Measurements from ENCODE around the gene BMERB1.

BMERB1 gene

DNA sequence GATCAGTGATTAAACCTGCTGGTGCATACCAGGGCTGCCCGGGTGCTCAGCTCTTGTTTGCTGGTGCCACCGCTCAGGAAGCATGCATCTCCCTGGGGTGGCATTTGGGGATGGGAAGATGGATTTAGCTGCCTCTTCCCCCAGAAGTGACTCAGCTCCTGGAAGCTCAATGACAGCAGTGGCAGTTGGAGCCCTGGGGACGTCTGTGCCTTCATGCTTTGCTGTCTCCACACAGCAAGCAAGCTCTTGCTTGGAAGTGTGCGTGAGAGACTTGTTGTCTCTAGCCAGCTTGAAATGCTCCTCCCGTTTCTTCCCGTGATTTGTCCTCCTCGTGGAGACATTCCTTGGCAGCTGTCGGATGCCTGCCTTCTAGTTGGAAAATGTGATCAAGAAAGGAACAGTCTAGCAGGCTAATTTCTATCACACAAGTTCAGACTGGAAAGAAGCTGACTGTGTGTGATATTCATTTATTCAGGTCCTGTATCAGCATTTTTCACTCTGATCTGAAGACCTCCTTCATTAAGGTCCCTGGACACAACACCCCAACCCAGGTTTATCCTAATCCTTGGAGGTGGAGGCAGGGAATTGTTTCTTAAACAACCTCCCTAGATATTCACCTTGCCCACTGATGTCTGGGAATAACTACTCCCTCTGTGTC, 73.0 kb downstream of the BMERB1 start:
- peak; percentile 37 for DNase-seq
- H3K4ac ChIP-seq (ENCODE audit: low read depth, low read length): no peak overlapping the region
- H2BK15ac ChIP-seq (replicated peaks; ENCODE audit: low read depth): no peak overlapping the region
- no peak overlapping the region for H4K8ac ChIP-seq (ENCODE audit: low read depth, low read length)
- no peak overlapping the region for H3K4me3 ChIP-seq (ENCODE audit: low read length)
- H3K4me2 ChIP-seq (ENCODE audit: low read length): no peak overlapping the region
- H3K18ac ChIP-seq (ENCODE audit: low read length): no peak overlapping the region
- H2BK120ac ChIP-seq (ENCODE audit: low read depth, low read length): no peak overlapping the region
- no peak overlapping the region for H3K56ac ChIP-seq (ENCODE audit: low read length)
- no peak overlapping the region for H3K23ac ChIP-seq (ENCODE audit: low read length)
- no peaks in the 10 kb centered on the region for H3K79me1 ChIP-seq (ENCODE audit: low read length)
- H3K79me2 ChIP-seq (ENCODE audit: control insufficient read depth, insufficient read depth, low read length): no peaks in the 10 kb centered on the region
- H3K4me1 ChIP-seq (ENCODE audit: control insufficient read depth, low read depth, low read length): peaks cover 3% of the 10 kb centered on the region
- no peak overlapping the region for H4K5ac ChIP-seq (ENCODE audit: low read length)
- WGBS (ENCODE audit: extremely low coverage, insufficient coverage, low lambda C conversion rate): no CpG with 5 or more reads among the region's 8 CpGs
- H2BK5ac ChIP-seq (ENCODE audit: low read length): no peak overlapping the region
- H3K9ac ChIP-seq (ENCODE audit: low read length): no peak overlapping the region
- no peak overlapping the region for H3K27ac ChIP-seq (ENCODE audit: low read depth, low read length)
- H2AK5ac ChIP-seq (ENCODE audit: low read length): no peak overlapping the region
- no peaks in the 10 kb centered on the region for H3K27me3 ChIP-seq (ENCODE audit: insufficient read depth, low read length, poor library complexity)
- H3K36me3 ChIP-seq (ENCODE audit: control insufficient read depth, insufficient read depth, low read length): no peaks in the 10 kb centered on the region

DNA sequence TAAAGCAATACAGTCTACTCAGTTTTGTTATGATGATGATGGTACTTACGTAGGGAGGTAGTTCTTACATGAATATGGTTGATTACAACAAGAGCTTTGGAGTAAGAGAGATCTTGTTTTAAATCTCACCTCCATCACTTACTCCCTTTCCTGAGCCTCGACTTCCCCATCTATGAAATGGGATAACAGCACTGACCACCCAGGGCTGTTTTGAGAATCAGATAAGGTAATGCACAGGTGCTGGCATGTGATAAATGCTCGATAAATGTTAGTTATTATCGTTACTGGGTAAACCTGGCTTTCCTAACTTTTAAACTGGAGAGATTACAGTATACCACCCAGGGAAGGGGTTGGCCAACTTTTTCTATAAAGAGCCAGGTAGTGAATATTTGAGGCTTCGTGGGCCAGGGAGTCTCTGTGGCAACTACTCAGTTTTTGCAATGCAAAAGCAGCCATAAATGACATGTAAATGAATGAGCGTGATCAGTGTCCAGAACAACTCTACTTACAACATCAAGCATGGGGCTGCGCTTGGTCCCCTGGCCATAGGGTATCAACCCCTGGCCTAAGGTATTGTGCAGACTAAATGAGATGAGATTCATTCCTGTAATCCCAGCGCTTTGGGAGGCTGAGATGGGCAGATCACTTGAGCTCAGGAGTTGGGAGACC, 73.7 kb downstream of the BMERB1 start:
- Histone ChIP-seq H3K18ac (ENCODE audit: low read length) (no peak overlapping the region), H3K27ac (ENCODE audit: low read depth, low read length) (no peak overlapping the region), H3K4ac (ENCODE audit: low read depth, low read length) (no peak overlapping the region), H2BK5ac (ENCODE audit: low read length) (no peak overlapping the region), H3K56ac (ENCODE audit: low read length) (no peak overlapping the region), H3K4me2 (ENCODE audit: low read length) (no peak overlapping the region), H3K23ac (ENCODE audit: low read length) (no peak overlapping the region), H2BK120ac (ENCODE audit: low read depth, low read length) (no peak overlapping the region), H2BK15ac (replicated peaks; ENCODE audit: low read depth) (no peak overlapping the region), H4K5ac (ENCODE audit: low read length) (no peak overlapping the region), H3K36me3 (ENCODE audit: control insufficient read depth, insufficient read depth, low read length) (no peaks in the 10 kb centered on the region), H2AK5ac (ENCODE audit: low read length) (no peak overlapping the region), H3K9ac (ENCODE audit: low read length) (no peak overlapping the region), H3K4me1 (ENCODE audit: control insufficient read depth, low read depth, low read length) (peaks cover 3% of the 10 kb centered on the region), H3K4me3 (ENCODE audit: low read length) (no peak overlapping the region), H3K79me2 (ENCODE audit: control insufficient read depth, insufficient read depth, low read length) (no peaks in the 10 kb centered on the region), H3K79me1 (ENCODE audit: low read length) (no peaks in the 10 kb centered on the region), H3K27me3 (ENCODE audit: insufficient read depth, low read length, poor library complexity) (no peaks in the 10 kb centered on the region), H4K8ac (ENCODE audit: low read depth, low read length) (no peak overlapping the region)
- no peak for DNase-seq
- WGBS (ENCODE audit: extremely low coverage, insufficient coverage, low lambda C conversion rate): no CpG with 5 or more reads among the region's 8 CpGs

DNA sequence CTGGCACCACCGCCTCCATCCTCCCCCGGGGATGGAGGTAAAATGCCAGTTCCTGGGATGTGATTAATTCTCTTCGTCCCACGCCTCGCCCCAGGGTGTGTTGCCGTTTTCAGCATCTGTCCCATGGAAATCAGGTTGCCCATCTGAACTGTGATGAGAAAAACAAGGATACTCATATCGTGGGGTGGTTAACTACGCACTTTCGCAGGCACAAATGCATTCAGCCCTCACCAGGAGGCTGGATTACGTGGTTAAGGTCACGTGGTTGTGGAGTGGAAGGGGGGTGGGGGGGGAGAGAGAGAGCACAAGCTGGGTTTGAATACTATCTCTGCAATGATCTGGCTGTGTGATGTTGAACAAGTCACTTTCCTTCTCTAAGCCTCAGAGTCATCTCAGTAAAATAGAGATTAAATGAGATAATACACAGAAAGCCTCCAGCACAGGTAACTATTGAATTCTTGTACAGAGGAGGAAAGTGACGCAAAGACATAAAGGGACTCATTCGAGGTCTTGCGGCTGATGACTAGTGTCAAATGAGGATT, 74.7 kb downstream of the BMERB1 start:
- Histone ChIP-seq H3K4me1 (ENCODE audit: control insufficient read depth, low read depth, low read length) (peaks cover 3% of the 10 kb centered on the region), H2BK5ac (ENCODE audit: low read length) (no peak overlapping the region), H3K4ac (ENCODE audit: low read depth, low read length) (no peak overlapping the region), H3K27ac (ENCODE audit: low read depth, low read length) (no peak overlapping the region), H3K9ac (ENCODE audit: low read length) (no peak overlapping the region), H3K18ac (ENCODE audit: low read length) (no peak overlapping the region), H3K4me3 (ENCODE audit: low read length) (no peak overlapping the region), H4K5ac (ENCODE audit: low read length) (no peak overlapping the region), H3K27me3 (ENCODE audit: insufficient read depth, low read length, poor library complexity) (no peaks in the 10 kb centered on the region), H4K8ac (ENCODE audit: low read depth, low read length) (no peak overlapping the region), H2BK120ac (ENCODE audit: low read depth, low read length) (no peak overlapping the region), H2BK15ac (replicated peaks; ENCODE audit: low read depth) (no peak overlapping the region), H3K23ac (ENCODE audit: low read length) (no peak overlapping the region), H3K79me1 (ENCODE audit: low read length) (no peaks in the 10 kb centered on the region), H3K56ac (ENCODE audit: low read length) (no peak overlapping the region), H3K79me2 (ENCODE audit: control insufficient read depth, insufficient read depth, low read length) (no peaks in the 10 kb centered on the region), H3K36me3 (ENCODE audit: control insufficient read depth, insufficient read depth, low read length) (no peaks in the 10 kb centered on the region), H2AK5ac (ENCODE audit: low read length) (no peak overlapping the region), H3K4me2 (ENCODE audit: low read length) (no peak overlapping the region)
- peak; percentile 71 for DNase-seq
- WGBS (ENCODE audit: extremely low coverage, insufficient coverage, low lambda C conversion rate): no CpG with 5 or more reads among the region's 14 CpGs

DNA sequence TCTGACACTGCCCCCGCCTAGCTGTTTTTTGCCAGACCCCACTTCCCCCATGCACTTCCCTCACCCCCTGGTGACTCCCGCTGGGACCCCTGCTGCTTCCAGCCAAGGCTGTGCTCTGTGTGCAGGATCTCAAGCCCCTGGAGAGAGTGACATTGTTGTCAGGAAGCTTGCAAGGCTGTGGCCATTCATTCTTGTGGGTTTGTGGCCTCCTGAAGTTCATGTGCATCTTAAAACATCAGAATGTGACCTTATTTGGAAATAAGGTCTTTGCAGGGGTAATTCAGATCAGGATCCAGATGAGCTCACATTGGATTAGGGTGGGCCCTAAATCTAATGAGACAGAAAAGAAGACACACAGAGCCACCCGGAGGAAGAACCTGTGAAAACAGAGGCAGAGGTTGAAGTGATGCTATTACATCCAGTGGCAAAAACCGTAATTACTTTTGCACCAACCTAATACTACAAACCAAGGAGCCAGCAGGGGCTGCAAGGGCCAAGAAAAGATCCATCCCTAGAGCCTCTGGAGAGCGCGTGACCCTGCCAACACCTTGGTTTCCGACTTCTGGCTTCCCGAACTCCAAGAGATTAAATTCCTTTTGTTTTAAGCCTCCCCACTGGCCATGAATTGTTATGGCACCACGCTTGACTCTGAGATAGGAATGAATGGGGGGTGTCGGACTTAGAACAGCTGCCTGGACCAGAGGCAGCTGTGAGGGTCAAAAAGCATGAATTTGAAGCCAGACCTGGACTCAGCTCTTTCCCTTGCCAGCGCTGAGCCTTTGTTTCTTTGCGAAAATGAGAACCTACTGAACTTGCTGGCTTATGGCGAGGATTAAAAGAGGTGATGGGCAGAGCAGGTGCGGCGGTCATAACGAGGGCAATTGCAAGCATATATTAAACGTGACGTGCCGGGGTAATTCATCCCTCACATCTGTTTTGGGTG, 75.5 kb downstream of the BMERB1 start:
- H4K5ac ChIP-seq (ENCODE audit: low read length): no peak overlapping the region
- H2BK120ac ChIP-seq (ENCODE audit: low read depth, low read length): no peak overlapping the region
- H2BK15ac ChIP-seq (replicated peaks; ENCODE audit: low read depth): no peak overlapping the region
- no peak overlapping the region for H3K9ac ChIP-seq (ENCODE audit: low read length)
- no CpG with 5 or more reads among the region's 19 CpGs for WGBS (ENCODE audit: extremely low coverage, insufficient coverage, low lambda C conversion rate)
- H3K4me3 ChIP-seq (ENCODE audit: low read length): no peak overlapping the region
- H3K36me3 ChIP-seq (ENCODE audit: control insufficient read depth, insufficient read depth, low read length): no peaks in the 10 kb centered on the region
- H3K56ac ChIP-seq (ENCODE audit: low read length): no peak overlapping the region
- H3K79me1 ChIP-seq (ENCODE audit: low read length): no peaks in the 10 kb centered on the region
- H3K27me3 ChIP-seq (ENCODE audit: insufficient read depth, low read length, poor library complexity): no peaks in the 10 kb centered on the region
- no peaks in the 10 kb centered on the region for H3K79me2 ChIP-seq (ENCODE audit: control insufficient read depth, insufficient read depth, low read length)
- no peak overlapping the region for H4K8ac ChIP-seq (ENCODE audit: low read depth, low read length)
- no peak overlapping the region for H3K27ac ChIP-seq (ENCODE audit: low read depth, low read length)
- H3K4me2 ChIP-seq (ENCODE audit: low read length): no peak overlapping the region
- no peak overlapping the region for H3K4ac ChIP-seq (ENCODE audit: low read depth, low read length)
- H2AK5ac ChIP-seq (ENCODE audit: low read length): no peak overlapping the region
- H3K4me1 ChIP-seq (ENCODE audit: control insufficient read depth, low read depth, low read length): peaks cover 3% of the 10 kb centered on the region
- H3K18ac ChIP-seq (ENCODE audit: low read length): no peak overlapping the region
- no peak overlapping the region for H2BK5ac ChIP-seq (ENCODE audit: low read length)
- H3K23ac ChIP-seq (ENCODE audit: low read length): no peak overlapping the region
- DNase-seq: peak; percentile 65

DNA sequence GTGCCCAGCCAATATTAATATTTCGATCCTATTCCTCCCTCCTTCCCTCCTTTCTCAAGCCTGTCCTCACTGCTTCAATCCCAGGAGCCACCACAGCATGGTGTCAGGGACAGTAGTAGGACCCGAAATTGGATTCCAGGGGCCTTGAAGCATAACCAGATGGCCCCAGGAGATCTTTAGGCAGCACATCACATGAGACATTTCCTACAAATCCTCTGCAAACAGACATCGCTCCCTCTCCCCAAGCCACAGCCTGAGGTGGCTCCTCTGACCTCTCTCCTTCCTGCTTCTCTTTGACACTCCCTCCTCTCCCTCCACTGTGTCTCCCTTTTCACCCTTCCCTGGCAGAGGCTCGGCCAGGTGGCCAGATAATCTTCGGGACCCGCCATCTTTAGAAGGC, 76.6 kb downstream of the BMERB1 start:
- Histone ChIP-seq H3K9ac (ENCODE audit: low read length) (no peak overlapping the region), H3K36me3 (ENCODE audit: control insufficient read depth, insufficient read depth, low read length) (no peaks in the 10 kb centered on the region), H3K4ac (ENCODE audit: low read depth, low read length) (no peak overlapping the region), H4K5ac (ENCODE audit: low read length) (no peak overlapping the region), H3K79me2 (ENCODE audit: control insufficient read depth, insufficient read depth, low read length) (no peaks in the 10 kb centered on the region), H3K56ac (ENCODE audit: low read length) (no peak overlapping the region), H3K4me1 (ENCODE audit: control insufficient read depth, low read depth, low read length) (peaks cover 3% of the 10 kb centered on the region), H3K4me2 (ENCODE audit: low read length) (no peak overlapping the region), H3K23ac (ENCODE audit: low read length) (no peak overlapping the region), H2BK15ac (replicated peaks; ENCODE audit: low read depth) (no peak overlapping the region), H3K79me1 (ENCODE audit: low read length) (no peaks in the 10 kb centered on the region), H2AK5ac (ENCODE audit: low read length) (no peak overlapping the region), H3K18ac (ENCODE audit: low read length) (no peak overlapping the region), H4K8ac (ENCODE audit: low read depth, low read length) (no peak overlapping the region), H3K27ac (ENCODE audit: low read depth, low read length) (no peak overlapping the region), H2BK5ac (ENCODE audit: low read length) (no peak overlapping the region), H3K27me3 (ENCODE audit: insufficient read depth, low read length, poor library complexity) (no peaks in the 10 kb centered on the region), H2BK120ac (ENCODE audit: low read depth, low read length) (no peak overlapping the region), H3K4me3 (ENCODE audit: low read length) (no peak overlapping the region)
- DNase-seq: no peak
- no CpG with 5 or more reads among the region's 6 CpGs for WGBS (ENCODE audit: extremely low coverage, insufficient coverage, low lambda C conversion rate)

Data from mesendoderm (in vitro differentiated cells).